Upper lobe of right lung (tissue), 1 donor: ENCODE data around the gene NDUFV3. TPM values are rescaled to one million over a fixed set of nuclear protein-coding genes. Genes with fewer than 3 reads are reported as not detected.
A peak's percentile ranks its signal among the peaks of the same experiment; 100 is the strongest.

Experiments
- ATAC-seq: fragments of 200-7000 bp; cut with Tn5 transposase; one replicate; pipeline ENCODE4 v1.9.1; 2020; ENCODE audit warnings: mild to moderate bottlenecking, moderate library complexity
- DNase-seq: peaks from one replicate; pipeline ENCODE4 v3.0.0-alpha.2; 2020
- H3K27ac ChIP-seq: fragments of 200-600 bp; one replicate; pipeline ENCODE4 v1.8.0; 2022
- H3K27me3 ChIP-seq: fragments of 200-600 bp; one replicate; pipeline ENCODE4 v1.8.0; 2022; ENCODE audit warnings: mild to moderate bottlenecking
- H3K36me3 ChIP-seq: fragments of 200-600 bp; one replicate; pipeline ENCODE4 v1.8.0; 2022
- H3K4me1 ChIP-seq: fragments of 200-600 bp; one replicate; pipeline ENCODE4 v1.8.0; 2022
- H3K4me3 ChIP-seq: fragments of 200-600 bp; one replicate; pipeline ENCODE4 v1.8.0; 2022; ENCODE audit warnings: mild to moderate bottlenecking
- H3K9me3 ChIP-seq: fragments of 200-600 bp; one replicate; pipeline ENCODE4 v1.8.0; 2022
- intact Hi-C: fragments of 100-400 bp; cut with DNase I; formaldehyde crosslinking; loops from one replicate; pipeline ENCODE4 v1.11.0; 2022
- total RNA-seq: library from RNA; stranded (reverse); fragmentation: NEBNext Ultra II Directional; extraction: Animal tissue kit (Norgen Biotek cat#: 25700); gene quantifications from one replicate; pipeline ENCODE4 v1.2.1, GENCODE V29; 2021
- TF ChIP-seq, protein P1 (sequence below): fragments of 200-600 bp; IDR thresholded peaks from one replicate; pipeline ENCODE4 v1.8.0; 2022; ENCODE audit warnings: antibody characterized with exemption
- donor health status: DM: no; HTN: yes; CAD: no; lungs with severe emphysema.

Gene NDUFV3
- total RNA-seq, 1 donor from 2014 or later, result 38.5 TPM

- H3K36me3 ChIP-seq, result peaks cover 81% of the 10 kb centered on the region
- H3K4me3 ChIP-seq, result no peak overlapping the region
- intact Hi-C loops, result no loop called here
- H3K9me3 ChIP-seq, result no peaks in the 10 kb centered on the region
- H3K4me1 ChIP-seq, result peaks cover 10% of the 10 kb centered on the region
- no peaks in the 10 kb centered on the region for H3K27me3 ChIP-seq
- DNase-seq (peak; percentile 72), ATAC-seq (peak; percentile 39)
- TF ChIP-seq, protein P1, sequence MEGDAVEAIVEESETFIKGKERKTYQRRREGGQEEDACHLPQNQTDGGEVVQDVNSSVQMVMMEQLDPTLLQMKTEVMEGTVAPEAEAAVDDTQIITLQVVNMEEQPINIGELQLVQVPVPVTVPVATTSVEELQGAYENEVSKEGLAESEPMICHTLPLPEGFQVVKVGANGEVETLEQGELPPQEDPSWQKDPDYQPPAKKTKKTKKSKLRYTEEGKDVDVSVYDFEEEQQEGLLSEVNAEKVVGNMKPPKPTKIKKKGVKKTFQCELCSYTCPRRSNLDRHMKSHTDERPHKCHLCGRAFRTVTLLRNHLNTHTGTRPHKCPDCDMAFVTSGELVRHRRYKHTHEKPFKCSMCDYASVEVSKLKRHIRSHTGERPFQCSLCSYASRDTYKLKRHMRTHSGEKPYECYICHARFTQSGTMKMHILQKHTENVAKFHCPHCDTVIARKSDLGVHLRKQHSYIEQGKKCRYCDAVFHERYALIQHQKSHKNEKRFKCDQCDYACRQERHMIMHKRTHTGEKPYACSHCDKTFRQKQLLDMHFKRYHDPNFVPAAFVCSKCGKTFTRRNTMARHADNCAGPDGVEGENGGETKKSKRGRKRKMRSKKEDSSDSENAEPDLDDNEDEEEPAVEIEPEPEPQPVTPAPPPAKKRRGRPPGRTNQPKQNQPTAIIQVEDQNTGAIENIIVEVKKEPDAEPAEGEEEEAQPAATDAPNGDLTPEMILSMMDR, result peak; percentile 30
- no peak overlapping the region for H3K27ac ChIP-seq
Observed at GRCh38 chr21:42850866-42851391, 42.2 kb upstream of the NDUFV3 start.

DNA sequence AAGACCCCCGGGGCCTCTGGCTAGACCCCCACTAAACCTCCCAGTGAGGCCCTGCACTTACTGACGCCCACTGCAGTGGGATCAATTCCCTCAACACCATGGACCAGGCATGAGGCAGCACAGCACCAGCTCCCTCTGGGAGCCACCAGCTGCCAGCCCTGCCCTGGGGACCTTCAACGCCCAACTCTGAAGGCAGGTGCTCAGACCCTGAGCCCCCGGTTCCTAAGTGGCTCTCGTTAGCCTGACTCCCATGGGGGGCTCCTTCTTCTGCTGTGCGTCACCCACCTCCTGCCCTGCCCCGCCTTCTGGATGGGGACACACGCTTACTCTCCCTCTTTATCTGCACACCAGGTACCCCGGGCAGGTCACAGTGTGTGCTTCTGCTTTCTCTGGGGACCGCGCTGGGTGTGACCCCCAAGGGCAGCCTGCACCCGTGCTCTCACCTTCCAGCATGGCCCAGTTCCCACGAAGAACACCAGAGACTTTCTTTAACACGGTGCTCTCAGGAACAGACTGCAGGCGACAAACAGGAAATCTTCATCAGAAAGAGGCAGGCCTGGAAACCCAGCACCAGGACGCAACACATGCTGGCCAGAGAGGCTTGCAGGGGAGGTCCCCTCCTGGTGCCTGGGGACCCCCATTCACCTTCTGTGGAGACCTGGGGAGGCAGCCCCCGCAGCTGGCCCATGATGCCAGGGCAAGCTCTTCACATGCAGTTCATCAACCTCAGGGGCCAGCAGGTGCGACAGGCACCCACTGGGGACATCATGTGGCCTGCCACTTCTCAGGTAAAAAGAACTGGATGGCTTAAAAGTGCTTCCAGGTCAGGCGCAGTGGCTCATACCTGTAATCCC is 41.1 kb upstream of the NDUFV3 start:
- ATAC-seq, result no peak
- Histone ChIP-seq H3K9me3 (no peaks in the 10 kb centered on the region), H3K4me1 (peaks cover 10% of the 10 kb centered on the region), H3K27me3 (no peaks in the 10 kb centered on the region), H3K27ac (no peak overlapping the region), H3K4me3 (no peak overlapping the region), H3K36me3 (peaks cover 83% of the 10 kb centered on the region)
- no peak for DNase-seq
- intact Hi-C loops, result no loop called here
- TF ChIP-seq, protein P1, result no peak

- intact Hi-C loops, result no loop called here
- Histone ChIP-seq H3K9me3 (no peaks in the 10 kb centered on the region), H3K4me1 (peaks cover 10% of the 10 kb centered on the region), H3K36me3 (peaks cover 86% of the 10 kb centered on the region), H3K27me3 (no peaks in the 10 kb centered on the region), H3K4me3 (no peak overlapping the region), H3K27ac (no peak overlapping the region)
- TF ChIP-seq, protein P1, result no peak
- DNase-seq, result no peak
- no peak for ATAC-seq
Observed at GRCh38 chr21:42852925-42853570, 40.1 kb upstream of the NDUFV3 start.

DNA sequence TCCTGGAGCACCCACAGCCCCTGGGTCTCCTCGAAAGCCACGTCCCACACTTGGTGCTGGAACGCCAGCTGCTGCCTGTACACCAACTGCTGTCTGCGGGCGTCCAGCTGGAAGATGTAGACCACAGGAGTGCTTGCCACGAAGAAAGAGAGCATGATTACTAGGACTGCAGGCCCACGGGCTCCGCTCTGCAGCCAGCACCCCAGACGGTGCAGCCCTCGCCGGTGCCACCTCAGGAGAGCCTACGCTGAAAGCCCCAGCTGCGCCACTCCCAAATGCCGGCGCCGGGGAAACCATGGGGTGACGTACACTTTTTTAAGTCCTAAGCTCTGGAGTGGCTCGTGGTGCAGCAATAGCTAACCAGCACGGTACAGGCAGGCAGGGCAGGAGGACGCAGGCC is 39.5 kb upstream of the NDUFV3 start:
- ATAC-seq, result no peak
- H3K27ac ChIP-seq, result no peak overlapping the region

DNA sequence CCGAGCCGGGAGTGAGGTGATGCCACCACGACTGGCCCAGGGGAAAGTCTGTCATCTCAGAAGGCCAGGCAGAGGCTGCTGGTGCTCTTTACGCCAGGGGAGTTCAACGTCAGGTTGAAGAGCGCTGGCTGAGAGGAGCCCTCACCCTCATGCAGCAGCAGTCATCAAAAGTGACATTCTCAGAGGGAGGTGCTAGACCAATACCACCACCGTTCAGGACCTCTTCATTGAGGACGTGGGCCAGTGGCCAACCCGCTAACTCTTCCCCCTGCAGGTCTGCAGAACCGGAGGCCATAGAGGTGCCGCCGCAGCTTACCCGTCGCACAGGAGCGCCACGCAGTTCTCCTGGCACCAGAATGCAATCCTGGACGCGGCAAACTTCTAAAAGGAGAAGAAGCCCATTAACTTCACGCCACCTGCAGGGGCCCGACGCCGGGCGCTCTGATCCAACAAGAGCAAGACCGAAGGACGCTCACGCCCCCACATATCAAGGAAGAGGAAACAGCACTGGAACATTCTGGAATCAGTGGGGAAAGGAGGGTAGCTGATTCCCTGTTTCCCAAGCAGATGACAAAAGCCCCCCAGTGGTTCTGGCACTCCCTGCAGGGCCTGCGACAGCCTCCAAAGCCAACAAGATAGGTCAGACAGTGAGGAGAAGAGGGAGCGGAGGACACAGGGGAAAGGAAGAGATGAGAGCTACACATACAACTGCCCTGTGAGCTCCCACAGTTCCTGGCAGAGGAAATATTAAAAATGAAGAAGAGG is 38.7 kb upstream of the NDUFV3 start:
- DNase-seq (no peak), ATAC-seq (no peak)
- H3K4me1 ChIP-seq, result peaks cover 10% of the 10 kb centered on the region
- no peaks in the 10 kb centered on the region for H3K9me3 ChIP-seq
- H3K27ac ChIP-seq, result no peak overlapping the region
- intact Hi-C loops, result no loop called here
- H3K27me3 ChIP-seq, result no peaks in the 10 kb centered on the region
- peaks cover 94% of the 10 kb centered on the region for H3K36me3 ChIP-seq
- no peak overlapping the region for H3K4me3 ChIP-seq
- TF ChIP-seq, protein P1, result no peak

More for the DNA sequence above, 39.5 kb upstream of the NDUFV3 start:
- peaks cover 91% of the 10 kb centered on the region for H3K36me3 ChIP-seq
- H3K4me1 ChIP-seq, result peaks cover 10% of the 10 kb centered on the region
- TF ChIP-seq, protein P1, result no peak
- no peak overlapping the region for H3K4me3 ChIP-seq
- no peaks in the 10 kb centered on the region for H3K9me3 ChIP-seq
- no peaks in the 10 kb centered on the region for H3K27me3 ChIP-seq
- intact Hi-C loops, result no loop called here
- DNase-seq, result no peak
